Measurements from ENCODE around the gene DCXR. TPM values are rescaled to one million over a fixed set of nuclear protein-coding genes. Genes with fewer than 3 reads are reported as not detected.

DCXR gene
- total and polyA plus RNA-seq, 12 donors, result 155 to 387 (median 195) TPM

DNA sequence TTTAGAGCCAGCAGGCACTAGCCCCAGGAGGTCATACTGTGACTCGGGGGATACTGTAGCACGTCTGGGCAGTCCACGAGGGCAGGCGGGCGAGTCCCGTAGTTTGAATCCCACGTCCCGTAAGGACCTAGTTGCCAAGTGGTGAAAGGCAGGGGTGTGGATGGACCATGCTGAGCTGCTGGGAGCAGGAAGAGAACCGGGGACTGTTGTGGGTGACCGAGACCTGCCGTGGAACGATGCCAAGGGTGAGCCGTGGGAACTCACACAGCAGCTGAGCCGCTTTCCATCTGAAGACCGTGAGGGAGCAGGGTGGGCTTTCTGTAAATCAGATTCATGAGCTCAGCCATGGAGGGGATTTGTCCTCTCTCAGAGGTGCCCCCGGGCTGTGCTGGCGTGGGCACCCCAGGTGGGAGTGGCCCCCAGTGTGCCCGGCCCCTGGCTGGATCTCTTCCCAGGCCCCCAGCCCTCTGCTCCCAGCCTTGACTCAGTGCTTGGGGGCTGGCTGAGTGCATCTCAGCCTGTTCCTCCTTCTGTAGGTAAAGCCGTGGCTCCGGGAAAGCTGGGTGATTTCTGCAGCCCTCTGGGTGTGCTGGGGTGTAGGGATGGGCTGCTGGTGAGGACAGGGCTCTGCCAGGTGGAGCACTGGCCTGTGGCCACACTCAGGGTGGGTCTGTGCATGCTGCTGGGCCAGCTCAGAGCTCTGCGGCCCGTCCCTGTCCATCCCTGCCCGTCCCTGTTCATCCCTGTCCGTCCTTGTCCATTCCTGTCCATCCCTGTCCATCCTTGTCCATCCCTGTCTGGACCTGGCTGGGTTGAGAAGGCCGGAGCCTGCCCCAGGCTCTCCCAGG is 46.4 kb downstream of the DCXR start:
- peak overlapping the region in 9 of 10 donors; percentile 31 to 89 (median 77) for H3K27ac ChIP-seq
- H3K9me3 ChIP-seq, result no peaks in the 10 kb centered on the region
- no peak for TF ChIP-seq CTCF (IDR thresholded peaks at IDR 0.05)
- peaks cover 4 to 25% (median 18%) of the 10 kb centered on the region in 9 donors for H3K4me1 ChIP-seq
- H3K27me3 ChIP-seq, result no peaks in the 10 kb centered on the region
- WGBS, 2 donors, result 75 to 79% methylated on average over 25 of the region's 25 CpGs
- ATAC-seq (peak in 1 of 8 donors; percentile 25), DNase-seq (no peak)
- intact Hi-C loops (cut with DNase I), result no loop called here
- H3K4me3 ChIP-seq, result no peak overlapping the region
- peaks cover 0 to 54% (median 0%) of the 10 kb centered on the region in 9 donors for H3K36me3 ChIP-seq

GRCh38 chr17:81987161-81987770 is 50.2 kb downstream of the DCXR start:
- ATAC-seq (no peak), DNase-seq (no peak)
- Histone ChIP-seq H3K27ac (no peak overlapping the region), H3K36me3 (peaks cover 0 to 66% (median 8%) of the 10 kb centered on the region in 9 donors), H3K9me3 (no peaks in the 10 kb centered on the region), H3K4me1 (peaks cover 4 to 19% (median 12%) of the 10 kb centered on the region in 9 donors), H3K27me3 (no peaks in the 10 kb centered on the region), H3K4me3 (no peak overlapping the region)
- WGBS, 2 donors, result 91 to 94% methylated on average over 26 of the region's 26 CpGs
- TF ChIP-seq CTCF (IDR thresholded peaks at IDR 0.05), result no peak
- intact Hi-C loops (cut with DNase I), result no loop called here

GRCh38 chr17:81986606-81987005 is 50.9 kb downstream of the DCXR start:
- intact Hi-C loops (cut with DNase I), result no loop called here
- 96 to 98% methylated on average over 26 of the region's 26 CpGs for WGBS, 2 donors

More at GRCh38 chr17:81986606-81987005, 50.9 kb downstream of the DCXR start:
- H3K27me3 ChIP-seq, result no peaks in the 10 kb centered on the region
- H3K4me1 ChIP-seq, result peaks cover 4 to 12% (median 8%) of the 10 kb centered on the region in 9 donors
- H3K4me3 ChIP-seq, result no peak overlapping the region
- no peak for TF ChIP-seq CTCF (IDR thresholded peaks at IDR 0.05)
- DNase-seq, result no peak
- no peak for ATAC-seq
- peaks cover 0 to 72% (median 8%) of the 10 kb centered on the region in 9 donors for H3K36me3 ChIP-seq
- no peaks in the 10 kb centered on the region for H3K9me3 ChIP-seq
- no peak overlapping the region for H3K27ac ChIP-seq

Other genes starting within 250 kb of the DCXR start
- gene GCGR, start 233.5 kb downstream of the DCXR start, total RNA-seq, result not detected
- gene GCGR, start 233.5 kb downstream of the DCXR start, polyA plus RNA-seq, result under 1 TPM in 1 of 2 donors, not detected in 1; 0.03 TPM
- 100 to 1,000 TPM in 2 of 10 donors, 10 to 100 TPM in 8; 75.1 to 105 (median 88.8) TPM for gene MCRIP1, start 204.4 kb downstream of the DCXR start, total RNA-seq
- gene MCRIP1, start 204.4 kb downstream of the DCXR start, polyA plus RNA-seq, result 100 to 1,000 TPM; 199 to 239 TPM
- under 1 TPM in 1 of 10 donors, not detected in 9; 0.31 TPM for gene PPP1R27, start 202.6 kb downstream of the DCXR start, total RNA-seq
- gene PPP1R27, start 202.6 kb downstream of the DCXR start, polyA plus RNA-seq, result under 1 TPM in 1 of 2 donors, not detected in 1; 0.14 TPM
- gene P4HB, start 177.2 kb downstream of the DCXR start, total RNA-seq, result 100 to 1,000 TPM; 244 to 801 (median 332) TPM
- gene P4HB, start 177.2 kb downstream of the DCXR start, polyA plus RNA-seq, result 100 to 1,000 TPM; 284 to 536 TPM
- gene ARHGDIA, start 166.4 kb downstream of the DCXR start, total RNA-seq, result 100 to 1,000 TPM in 7 of 10 donors, 10 to 100 TPM in 3; 89.9 to 263 (median 110) TPM
- gene ARHGDIA, start 166.4 kb downstream of the DCXR start, polyA plus RNA-seq, result 100 to 1,000 TPM in 1 of 2 donors, 10 to 100 TPM in 1; 97.2 to 251 TPM
- gene ALYREF, start 146.1 kb downstream of the DCXR start, total RNA-seq, result 10 to 100 TPM; 28.1 to 47.2 (median 32.2) TPM
- gene ALYREF, start 146.1 kb downstream of the DCXR start, polyA plus RNA-seq, result 10 to 100 TPM in 1 of 2 donors, 1 to 10 TPM in 1; 3.6 to 45.4 TPM
- 100 to 1,000 TPM; 124 to 189 (median 142) TPM for gene ANAPC11, start 146.0 kb downstream of the DCXR start, total RNA-seq
- 100 to 1,000 TPM; 205 to 405 TPM for gene ANAPC11, start 146.0 kb downstream of the DCXR start, polyA plus RNA-seq
- gene NPB, start 135.5 kb downstream of the DCXR start, total RNA-seq, result under 1 TPM; 0.13 to 0.83 (median 0.32) TPM
- gene NPB, start 135.5 kb downstream of the DCXR start, polyA plus RNA-seq, result under 1 TPM; 0.49 to 0.73 TPM
- gene PCYT2, start 126.3 kb downstream of the DCXR start, total RNA-seq, result 10 to 100 TPM; 29.5 to 54.7 (median 43.2) TPM
- 10 to 100 TPM; 54.4 to 64.1 TPM for gene PCYT2, start 126.3 kb downstream of the DCXR start, polyA plus RNA-seq
- gene SIRT7, start 119.5 kb downstream of the DCXR start, total RNA-seq, result 1 to 10 TPM; 4.4 to 9.3 (median 5.9) TPM
- gene SIRT7, start 119.5 kb downstream of the DCXR start, polyA plus RNA-seq, result 10 to 100 TPM; 14.5 to 15.7 TPM
- 10 to 100 TPM; 10.8 to 30.9 (median 16.3) TPM for gene MAFG, start 110.0 kb downstream of the DCXR start, total RNA-seq
- gene MAFG, start 110.0 kb downstream of the DCXR start, polyA plus RNA-seq, result 10 to 100 TPM; 10.5 to 10.6 TPM
- 1 to 10 TPM; 2.8 to 7.4 (median 3.8) TPM for gene PYCR1, start 100.4 kb downstream of the DCXR start, total RNA-seq
- gene PYCR1, start 100.4 kb downstream of the DCXR start, polyA plus RNA-seq, result 10 to 100 TPM in 1 of 2 donors, 1 to 10 TPM in 1; 1.2 to 29.6 TPM
- gene MYADML2, start 90.5 kb downstream of the DCXR start, total RNA-seq, result 1 to 10 TPM in 9 of 10 donors, under 1 TPM in 1; 0.92 to 8.6 (median 5.0) TPM
- gene MYADML2, start 90.5 kb downstream of the DCXR start, polyA plus RNA-seq, result 1 to 10 TPM in 1 of 2 donors, under 1 TPM in 1; 0.26 to 4.3 TPM
- gene NOTUM, start 76.5 kb downstream of the DCXR start, total RNA-seq, result 1 to 10 TPM in 1 of 10 donors, under 1 TPM in 4, not detected in 5; 0.27 to 1.5 (median 0.65) TPM
- gene NOTUM, start 76.5 kb downstream of the DCXR start, polyA plus RNA-seq, result under 1 TPM; 0.22 to 0.74 TPM
- gene ASPSCR1, start 60.1 kb downstream of the DCXR start, total RNA-seq, result 10 to 100 TPM; 19.9 to 38.2 (median 22.6) TPM
- gene ASPSCR1, start 60.1 kb downstream of the DCXR start, polyA plus RNA-seq, result 100 to 1,000 TPM in 1 of 2 donors, 10 to 100 TPM in 1; 40.5 to 115 TPM
- 10 to 100 TPM; 15.8 to 37.4 (median 20.6) TPM for gene CENPX, start 14.8 kb downstream of the DCXR start, total RNA-seq
- 100 to 1,000 TPM in 1 of 2 donors, 10 to 100 TPM in 1; 48.6 to 132 TPM for gene CENPX, start 14.8 kb downstream of the DCXR start, polyA plus RNA-seq
- 10 to 100 TPM in 1 of 10 donors, 1 to 10 TPM in 9; 2.2 to 10.4 (median 3.1) TPM for gene LRRC45, start 14.4 kb downstream of the DCXR start, total RNA-seq
- gene LRRC45, start 14.4 kb downstream of the DCXR start, polyA plus RNA-seq, result 1 to 10 TPM; 6.7 to 7.7 TPM
- 1 to 10 TPM in 6 of 10 donors, under 1 TPM in 4; 0.82 to 1.6 (median 1.1) TPM for gene RAC3, start 6.0 kb downstream of the DCXR start, total RNA-seq
- 1 to 10 TPM; 1.5 to 3.3 TPM for gene RAC3, start 6.0 kb downstream of the DCXR start, polyA plus RNA-seq
- gene RFNG, start 14.1 kb upstream of the DCXR start, total RNA-seq, result 10 to 100 TPM; 13.9 to 24.9 (median 18.9) TPM
- 10 to 100 TPM; 29.3 to 30.1 TPM for gene RFNG, start 14.1 kb upstream of the DCXR start, polyA plus RNA-seq
- gene GPS1, start 14.2 kb upstream of the DCXR start, total RNA-seq, result 10 to 100 TPM; 68.9 to 96.6 (median 80.6) TPM
- 100 to 1,000 TPM; 102 to 183 TPM for gene GPS1, start 14.2 kb upstream of the DCXR start, polyA plus RNA-seq
- 10 to 100 TPM; 34.1 to 96.4 (median 43.1) TPM for gene DUS1L, start 28.1 kb upstream of the DCXR start, total RNA-seq
- 100 to 1,000 TPM in 1 of 2 donors, 10 to 100 TPM in 1; 85.2 to 191 TPM for gene DUS1L, start 28.1 kb upstream of the DCXR start, polyA plus RNA-seq
- 10 to 100 TPM in 8 of 10 donors, 1 to 10 TPM in 2; 9.0 to 62.4 (median 17.9) TPM for gene FASN, start 60.5 kb upstream of the DCXR start, total RNA-seq
- 10 to 100 TPM; 34.4 to 58.4 TPM for gene FASN, start 60.5 kb upstream of the DCXR start, polyA plus RNA-seq
- gene CCDC57, start 175.1 kb upstream of the DCXR start, total RNA-seq, result 10 to 100 TPM in 8 of 10 donors, 1 to 10 TPM in 2; 7.0 to 16.2 (median 10.7) TPM
- gene CCDC57, start 175.1 kb upstream of the DCXR start, polyA plus RNA-seq, result 10 to 100 TPM in 1 of 2 donors, 1 to 10 TPM in 1; 9.4 to 34.5 TPM
- gene SLC16A3, start 191.3 kb upstream of the DCXR start, total RNA-seq, result 10 to 100 TPM in 5 of 10 donors, 1 to 10 TPM in 5; 4.8 to 65.3 (median 10.1) TPM
- 10 to 100 TPM in 1 of 2 donors, 1 to 10 TPM in 1; 8.4 to 33.6 TPM for gene SLC16A3, start 191.3 kb upstream of the DCXR start, polyA plus RNA-seq
- 10 to 100 TPM; 56.8 to 72.7 (median 67.8) TPM for gene CSNK1D, start 236.0 kb upstream of the DCXR start, total RNA-seq
- 10 to 100 TPM; 54.4 to 58.1 TPM for gene CSNK1D, start 236.0 kb upstream of the DCXR start, polyA plus RNA-seq